Subcutaneous adipose tissue (tissue), 4 donors: Measurements from ENCODE around the gene PCBD1. TPM values are rescaled to one million over a fixed set of nuclear protein-coding genes. Genes with fewer than 3 reads are reported as not detected.

Experiments used
- total RNA-seq, 4 donors: library from RNA; depleted of rRNA; stranded (reverse); fragments of >200 nt; gene quantifications; one replicate each; pipeline ENCODE4 v1.1.0, GENCODE V29; 2016
- TF ChIP-seq, protein P1 (sequence below): fragments of 450-650 bp; IDR thresholded peaks from one replicate; pipeline ENCODE4 v1.5.1; 2016; ENCODE audit warnings: low read depth, mild to moderate bottlenecking, control low read depth, antibody characterized with exemption, moderate library complexity

PCBD1 gene
- total RNA-seq: 100 to 1,000 TPM in 1 of 4 donors, 10 to 100 TPM in 3; 62.8 to 141 (median 83.7) TPM

DNA sequence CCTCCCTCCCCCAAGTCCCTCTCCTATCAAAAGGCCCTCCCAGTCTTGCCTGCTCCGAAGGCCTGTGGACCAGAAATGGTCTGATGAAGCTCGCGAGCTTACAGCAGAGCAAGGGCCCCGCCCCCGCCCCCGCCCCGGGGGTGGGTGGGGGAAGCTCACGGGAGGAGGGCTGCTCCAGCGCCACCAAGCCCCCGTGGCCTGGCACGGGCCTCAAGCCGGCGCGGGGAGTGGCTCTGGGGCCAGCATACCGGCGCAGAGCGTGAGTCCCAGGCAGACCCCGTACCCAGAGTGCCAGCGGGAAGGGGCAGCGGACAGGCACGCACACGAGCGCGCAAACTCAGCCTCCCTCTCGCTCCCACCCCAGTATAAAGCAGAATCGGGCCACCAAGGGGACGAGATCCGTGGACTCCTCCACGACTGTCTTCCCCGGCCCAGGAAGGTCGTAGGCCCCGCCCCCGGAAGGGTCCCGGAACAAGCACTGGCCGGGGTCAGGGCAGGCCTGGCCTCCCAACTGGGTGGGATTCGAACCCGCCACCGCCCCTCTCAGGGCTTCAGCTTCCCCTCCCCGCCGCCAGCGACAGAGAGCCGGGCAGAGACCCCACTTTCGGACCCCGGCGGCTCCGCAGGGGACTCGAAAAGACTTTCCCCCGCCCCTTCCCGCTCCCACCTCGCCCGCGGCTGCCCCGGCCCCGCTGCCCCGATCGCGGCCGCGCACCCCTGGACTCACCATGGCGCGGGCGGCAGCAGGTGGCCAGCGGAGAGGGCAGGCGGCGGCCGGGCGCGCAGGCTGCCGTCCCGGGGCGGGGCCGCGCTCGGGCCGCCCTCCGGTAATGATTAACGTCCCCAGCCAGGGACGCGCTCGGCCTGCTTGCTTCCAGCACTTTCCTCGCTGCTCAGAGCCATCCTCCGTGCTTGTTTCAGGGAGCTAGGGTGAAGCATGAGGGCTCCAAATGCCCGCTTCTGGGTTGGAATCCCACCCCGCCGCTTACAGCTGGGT lies at the start of gene PCBD1:
PCBD1 (minus strand) TSS at position 762 of the 997 bp plus-strand sequence; CDS start at position 730, 32 bp downstream.
- TF ChIP-seq, protein P1, sequence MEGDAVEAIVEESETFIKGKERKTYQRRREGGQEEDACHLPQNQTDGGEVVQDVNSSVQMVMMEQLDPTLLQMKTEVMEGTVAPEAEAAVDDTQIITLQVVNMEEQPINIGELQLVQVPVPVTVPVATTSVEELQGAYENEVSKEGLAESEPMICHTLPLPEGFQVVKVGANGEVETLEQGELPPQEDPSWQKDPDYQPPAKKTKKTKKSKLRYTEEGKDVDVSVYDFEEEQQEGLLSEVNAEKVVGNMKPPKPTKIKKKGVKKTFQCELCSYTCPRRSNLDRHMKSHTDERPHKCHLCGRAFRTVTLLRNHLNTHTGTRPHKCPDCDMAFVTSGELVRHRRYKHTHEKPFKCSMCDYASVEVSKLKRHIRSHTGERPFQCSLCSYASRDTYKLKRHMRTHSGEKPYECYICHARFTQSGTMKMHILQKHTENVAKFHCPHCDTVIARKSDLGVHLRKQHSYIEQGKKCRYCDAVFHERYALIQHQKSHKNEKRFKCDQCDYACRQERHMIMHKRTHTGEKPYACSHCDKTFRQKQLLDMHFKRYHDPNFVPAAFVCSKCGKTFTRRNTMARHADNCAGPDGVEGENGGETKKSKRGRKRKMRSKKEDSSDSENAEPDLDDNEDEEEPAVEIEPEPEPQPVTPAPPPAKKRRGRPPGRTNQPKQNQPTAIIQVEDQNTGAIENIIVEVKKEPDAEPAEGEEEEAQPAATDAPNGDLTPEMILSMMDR: no peak

DNA sequence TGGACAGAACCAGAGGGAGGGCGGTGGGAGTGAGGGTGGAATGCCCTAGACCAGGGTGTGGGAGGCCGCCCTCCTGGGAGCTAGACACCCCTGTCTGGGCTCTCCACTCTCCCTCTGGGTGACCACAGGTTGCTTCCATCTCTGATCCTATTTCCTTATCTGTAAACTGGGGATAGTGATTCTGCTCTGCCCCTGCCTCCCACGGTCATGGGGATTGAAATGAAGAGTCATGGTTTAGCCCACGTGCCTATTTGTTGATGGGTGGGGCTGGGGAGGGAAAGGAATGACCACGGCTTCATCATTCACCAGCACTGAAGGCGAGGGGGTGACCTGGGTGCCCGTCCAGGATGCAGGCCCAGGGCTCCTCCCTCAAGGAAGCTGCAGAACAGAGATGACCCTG lies 49.3 kb upstream of the PCBD1 start:
- TF ChIP-seq, protein P1: no peak

DNA sequence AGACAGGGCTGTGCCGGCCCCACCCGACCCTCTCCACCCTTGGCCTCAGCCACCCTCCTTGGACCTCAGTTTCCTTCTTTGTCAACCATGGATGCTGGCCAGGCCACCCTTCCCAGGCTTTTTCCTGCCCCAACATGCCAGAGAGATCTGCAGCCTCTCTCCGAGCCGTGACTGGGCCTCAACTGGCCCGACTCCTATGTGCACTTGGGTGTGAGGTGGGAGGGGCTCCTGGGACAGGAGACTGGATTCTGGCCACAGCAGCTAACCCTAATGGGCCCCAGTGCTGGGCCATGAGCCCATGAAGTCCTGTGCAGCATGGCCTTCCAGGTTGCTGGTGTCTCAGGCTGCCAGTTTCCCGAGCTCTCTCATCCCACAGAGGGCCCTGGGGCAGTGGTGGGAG lies 47.7 kb upstream of the PCBD1 start:
- TF ChIP-seq, protein P1: no peak

DNA sequence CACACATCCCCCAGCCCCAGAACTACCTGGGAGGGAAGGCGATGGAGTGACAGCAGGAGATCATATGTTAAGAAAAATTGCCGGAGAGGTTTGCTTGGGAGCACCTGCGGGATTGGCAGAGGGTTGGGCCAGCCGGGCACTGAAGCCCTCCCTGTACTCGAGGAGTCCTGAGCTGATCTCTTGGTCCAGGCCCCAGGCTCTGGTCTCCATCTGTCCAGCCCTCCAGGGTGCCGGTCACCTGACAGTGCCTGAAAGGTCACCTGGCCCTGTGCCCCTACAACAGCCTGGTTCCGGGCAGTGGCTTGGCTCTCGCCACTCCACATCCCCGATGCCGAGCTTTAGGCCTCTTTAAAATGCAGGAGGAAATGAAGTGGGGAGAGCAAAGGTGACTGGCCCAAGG lies 47.3 kb upstream of the PCBD1 start:
- TF ChIP-seq, protein P1: no peak

DNA sequence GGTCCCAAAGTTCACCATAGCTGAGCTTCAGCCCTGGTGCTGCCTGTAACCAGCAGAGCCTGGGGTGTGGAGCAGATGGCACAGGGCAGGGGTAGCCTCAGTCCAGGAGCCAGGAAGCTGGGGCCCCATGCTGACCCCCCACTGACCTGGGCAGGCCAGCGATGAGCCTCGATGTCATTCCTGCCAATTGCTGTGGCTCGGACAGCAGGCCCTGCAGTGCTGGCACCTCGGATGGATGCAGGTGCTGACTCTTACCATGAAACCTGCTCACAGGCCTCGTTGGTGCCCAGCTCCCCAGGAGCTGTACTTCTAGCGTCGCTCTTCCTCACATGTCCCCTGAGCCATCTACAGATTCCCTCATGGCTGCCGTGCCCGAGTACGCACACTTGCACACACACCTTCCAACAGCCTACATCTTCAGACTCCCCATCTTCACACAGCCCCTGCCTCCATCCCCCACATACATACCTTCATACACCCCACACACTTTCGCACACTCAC lies 46.8 kb upstream of the PCBD1 start:
- TF ChIP-seq, protein P1: no peak

DNA sequence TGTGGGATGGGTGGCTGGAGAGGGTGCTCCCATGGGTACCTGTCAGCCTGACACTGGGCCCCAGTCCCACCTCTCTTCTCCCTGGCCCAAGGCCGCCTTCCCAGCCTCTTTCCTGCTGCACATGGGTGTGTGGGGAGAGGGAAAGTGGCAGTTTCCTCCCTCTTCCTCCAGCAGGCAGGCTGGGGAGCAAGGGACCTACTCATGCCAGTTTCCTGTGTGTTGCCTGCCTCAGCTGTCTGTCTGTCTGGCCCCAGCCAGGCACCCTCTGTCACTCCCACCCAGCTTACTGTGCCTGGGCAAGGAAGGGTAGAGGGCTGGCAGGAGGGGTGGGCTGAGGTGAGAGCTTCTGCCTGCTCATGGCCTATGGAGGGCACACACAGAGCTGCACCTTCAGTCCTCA lies 46.3 kb upstream of the PCBD1 start:
- TF ChIP-seq, protein P1: no peak
